Kidney epithelial cell (primary cell): ENCODE data around the gene MRGPRX2. TPM values are rescaled to one million over a fixed set of nuclear protein-coding genes. Genes with fewer than 3 reads are reported as not detected.

Experiments used
- DNase-seq: peaks from one replicate; pipeline ENCODE4 v3.0.0-alpha.2; 2010; ENCODE audit warnings: low read depth
- H3K27me3 ChIP-seq: 2 replicates; pipeline ENCODE4 v1.6.0; 2011; ENCODE audit warnings: low read length; ENCODE audit not compliant: control insufficient read depth, insufficient read depth
- H3K36me3 ChIP-seq: 2 replicates; pipeline ENCODE4 v1.5.1; 2011; ENCODE audit warnings: low read length; ENCODE audit not compliant: control insufficient read depth, insufficient read depth
- H3K4me3 ChIP-seq: 2 replicates; pipeline ENCODE4 v1.5.1; 2011; ENCODE audit warnings: low read depth, mild to moderate bottlenecking, control low read depth, low read length
- total RNA-seq: library from RNA; depleted of rRNA; stranded (reverse); fragments of >200 nt; gene quantifications from 2 replicates; pipeline ENCODE4 v1.2.3, GENCODE V29; 2015
- TF ChIP-seq, protein P1 (sequence below): IDR thresholded peaks from 2 replicates; pipeline ENCODE4 v1.5.1; 2011; ENCODE audit warnings: mild to moderate bottlenecking, moderate library complexity, low read length, control low read depth, inconsistent platforms; ENCODE audit not compliant: insufficient read depth, poor library complexity, severe bottlenecking

MRGPRX2 gene
- total RNA-seq, 1 donor from 2014 or later, result not detected

DNA sequence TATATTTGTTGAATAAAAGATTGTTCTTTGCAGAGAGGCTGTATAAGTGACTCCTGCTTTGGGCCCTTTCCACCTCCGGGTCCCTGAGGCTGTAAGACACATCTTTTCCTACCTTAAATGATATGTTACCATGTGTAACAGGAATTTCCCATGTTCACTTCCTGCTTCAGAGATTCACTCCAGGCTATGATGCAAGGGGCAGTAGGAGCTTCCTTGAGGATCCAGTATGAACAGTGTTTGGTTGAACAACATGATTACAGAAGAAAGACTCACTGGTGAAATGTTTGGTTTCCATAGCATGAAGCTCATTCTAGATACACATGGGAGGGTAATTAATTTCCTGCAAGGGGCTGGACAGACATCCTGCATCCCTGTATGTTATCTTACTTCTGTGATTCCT, 30.8 kb upstream of the MRGPRX2 start:
- H3K36me3 ChIP-seq, result no peaks in the 10 kb centered on the region
- H3K4me3 ChIP-seq, result no peak overlapping the region
- DNase-seq, result no peak
- TF ChIP-seq, protein P1, sequence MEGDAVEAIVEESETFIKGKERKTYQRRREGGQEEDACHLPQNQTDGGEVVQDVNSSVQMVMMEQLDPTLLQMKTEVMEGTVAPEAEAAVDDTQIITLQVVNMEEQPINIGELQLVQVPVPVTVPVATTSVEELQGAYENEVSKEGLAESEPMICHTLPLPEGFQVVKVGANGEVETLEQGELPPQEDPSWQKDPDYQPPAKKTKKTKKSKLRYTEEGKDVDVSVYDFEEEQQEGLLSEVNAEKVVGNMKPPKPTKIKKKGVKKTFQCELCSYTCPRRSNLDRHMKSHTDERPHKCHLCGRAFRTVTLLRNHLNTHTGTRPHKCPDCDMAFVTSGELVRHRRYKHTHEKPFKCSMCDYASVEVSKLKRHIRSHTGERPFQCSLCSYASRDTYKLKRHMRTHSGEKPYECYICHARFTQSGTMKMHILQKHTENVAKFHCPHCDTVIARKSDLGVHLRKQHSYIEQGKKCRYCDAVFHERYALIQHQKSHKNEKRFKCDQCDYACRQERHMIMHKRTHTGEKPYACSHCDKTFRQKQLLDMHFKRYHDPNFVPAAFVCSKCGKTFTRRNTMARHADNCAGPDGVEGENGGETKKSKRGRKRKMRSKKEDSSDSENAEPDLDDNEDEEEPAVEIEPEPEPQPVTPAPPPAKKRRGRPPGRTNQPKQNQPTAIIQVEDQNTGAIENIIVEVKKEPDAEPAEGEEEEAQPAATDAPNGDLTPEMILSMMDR, result no peak
- H3K27me3 ChIP-seq, result no peaks in the 10 kb centered on the region

DNA sequence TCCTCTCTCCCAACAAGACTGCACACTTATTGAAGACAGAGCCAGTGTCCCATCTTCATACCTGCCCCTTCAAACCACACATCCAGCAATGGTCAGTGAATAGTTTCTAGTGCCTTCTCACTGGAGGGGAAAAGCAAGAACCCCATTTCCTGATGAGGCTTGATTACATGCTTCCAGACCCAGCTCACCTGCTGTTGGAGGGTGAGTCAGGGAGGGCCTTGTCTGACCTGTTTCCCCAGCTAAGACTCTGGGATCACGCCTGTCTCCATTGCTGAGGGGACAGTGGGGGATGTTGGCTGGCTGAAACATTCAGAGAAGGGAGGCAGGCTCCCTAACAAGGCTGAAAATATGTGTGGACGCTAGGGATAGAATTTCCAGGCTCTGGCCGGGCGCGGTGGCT, 28.9 kb upstream of the MRGPRX2 start:
- Histone ChIP-seq H3K4me3 (no peak overlapping the region), H3K27me3 (no peaks in the 10 kb centered on the region), H3K36me3 (no peaks in the 10 kb centered on the region)
- TF ChIP-seq, protein P1, result no peak
- no peak for DNase-seq

DNA sequence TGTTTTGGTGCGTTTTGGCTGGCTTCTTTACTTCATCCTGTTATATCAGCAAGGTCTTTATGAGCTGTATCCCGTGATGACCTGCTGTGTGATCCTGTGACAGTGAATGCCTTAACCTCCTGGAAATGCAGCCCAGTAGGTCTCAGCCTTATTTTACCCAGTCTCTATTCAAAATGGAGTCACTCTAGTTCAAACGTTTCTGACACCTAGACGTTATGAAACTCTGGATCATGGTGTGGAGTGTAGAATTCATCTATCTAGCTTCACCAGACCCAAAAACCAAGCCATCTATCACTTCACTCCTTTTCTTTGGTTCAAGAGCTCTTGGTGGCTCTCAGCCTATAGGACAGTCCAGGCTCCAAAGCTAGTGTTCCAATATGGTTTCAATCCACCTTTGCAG, 28.3 kb upstream of the MRGPRX2 start:
- H3K4me3 ChIP-seq, result no peak overlapping the region
- no peaks in the 10 kb centered on the region for H3K27me3 ChIP-seq
- no peaks in the 10 kb centered on the region for H3K36me3 ChIP-seq
- TF ChIP-seq, protein P1, result no peak
- DNase-seq, result no peak

DNA sequence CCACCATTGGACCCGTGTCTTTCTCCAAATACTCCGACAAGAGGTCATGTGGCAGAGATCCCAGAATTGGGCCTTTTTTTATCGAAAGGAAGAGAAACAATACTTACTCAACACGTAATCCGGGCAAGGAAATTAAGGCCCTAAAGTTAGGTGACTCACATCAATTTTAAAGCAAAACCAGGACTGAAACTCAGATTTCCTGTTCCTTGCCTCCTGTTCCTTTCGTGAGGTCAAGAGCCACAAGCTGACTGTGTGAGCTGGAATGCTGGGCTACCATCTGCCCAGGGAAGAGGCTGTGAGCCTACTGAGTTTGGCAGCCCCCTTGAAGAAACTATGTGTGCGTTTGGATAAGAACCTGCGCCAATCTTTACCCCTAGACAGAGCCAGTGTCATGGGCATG, 27.1 kb upstream of the MRGPRX2 start:
- Histone ChIP-seq H3K36me3 (no peaks in the 10 kb centered on the region), H3K27me3 (no peaks in the 10 kb centered on the region), H3K4me3 (no peak overlapping the region)
- DNase-seq, result no peak
- TF ChIP-seq, protein P1, result no peak

DNA sequence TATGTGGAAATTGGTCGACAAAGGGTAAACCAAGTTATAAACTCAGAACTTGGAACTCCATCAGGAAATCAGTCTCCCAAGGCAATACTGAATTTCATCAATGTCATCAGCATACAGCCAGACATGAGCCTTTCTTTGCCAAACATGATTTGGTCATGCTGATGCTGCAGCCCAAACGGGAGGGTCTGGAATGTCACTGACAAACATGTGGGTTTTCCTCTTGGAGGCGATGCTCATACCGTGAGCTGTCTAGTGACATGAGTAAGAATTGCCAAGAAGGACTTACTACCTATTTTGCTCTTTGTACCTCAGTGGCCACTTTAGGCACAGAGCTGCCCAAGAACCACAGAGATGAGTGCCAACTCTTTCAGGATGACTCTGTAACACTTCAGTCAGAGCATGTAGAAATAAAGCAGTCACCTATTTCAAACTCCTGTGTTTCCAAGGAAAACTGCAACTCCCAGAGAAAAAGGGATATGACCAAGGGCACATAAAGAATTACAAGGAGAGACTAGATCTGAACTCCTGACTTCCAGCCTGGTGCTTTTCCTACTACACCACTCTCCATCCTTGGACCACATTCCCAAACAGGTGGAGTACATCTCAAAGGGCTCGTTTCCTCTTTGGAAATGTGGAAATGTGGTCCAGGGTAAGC, 24.3 kb upstream of the MRGPRX2 start:
- TF ChIP-seq, protein P1, result no peak
- H3K27me3 ChIP-seq, result peaks cover 4% of the 10 kb centered on the region

DNA sequence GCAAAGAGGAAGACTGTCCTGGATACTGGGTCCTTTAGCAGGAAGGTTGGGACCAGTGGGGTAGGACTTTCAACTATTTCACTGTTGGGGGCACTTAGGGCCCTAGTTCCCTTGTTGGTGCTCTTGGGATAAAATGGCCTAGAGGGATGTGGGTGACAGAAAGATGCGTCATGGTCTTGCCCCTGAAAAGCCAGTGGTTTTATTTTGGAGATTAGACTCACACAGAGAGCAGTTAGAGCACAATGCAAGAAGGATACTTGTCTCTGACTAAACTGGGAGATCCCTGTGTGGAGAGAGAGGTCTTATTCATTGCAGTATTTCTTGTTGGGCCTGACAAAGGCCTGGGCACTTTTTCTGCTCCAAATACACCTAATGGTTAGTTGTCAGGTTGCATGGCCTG, 22.6 kb upstream of the MRGPRX2 start:
- Histone ChIP-seq H3K27me3 (peaks cover 4% of the 10 kb centered on the region), H3K4me3 (no peak overlapping the region), H3K36me3 (no peaks in the 10 kb centered on the region)
- TF ChIP-seq, protein P1, result no peak
- no peak for DNase-seq

More for the DNA sequence above, 24.3 kb upstream of the MRGPRX2 start:
- DNase-seq, result no peak
- Histone ChIP-seq H3K4me3 (no peak overlapping the region), H3K36me3 (no peaks in the 10 kb centered on the region)
